GM18951 (cell line): ENCODE data around the gene CADM1.

Experiments used
- POLR2A ChIP-seq: IDR thresholded peaks from 4 replicates; pipeline ENCODE4 v1.6.1; 2011; ENCODE audit warnings: mild to moderate bottlenecking; ENCODE audit not compliant: insufficient read length, insufficient read depth; ENCODE audit errors: extremely low read depth
- in situ Hi-C: fragments of 300-500 bp; cut with MboI; formaldehyde crosslinking; loops from one replicate; pipeline ENCODE4 v1.12.0; 2022; ENCODE audit warnings: low sequenced_read_pairs, mixed read lengths, inconsistent platforms; ENCODE audit not compliant: unreplicated experiment

Gene CADM1

DNA sequence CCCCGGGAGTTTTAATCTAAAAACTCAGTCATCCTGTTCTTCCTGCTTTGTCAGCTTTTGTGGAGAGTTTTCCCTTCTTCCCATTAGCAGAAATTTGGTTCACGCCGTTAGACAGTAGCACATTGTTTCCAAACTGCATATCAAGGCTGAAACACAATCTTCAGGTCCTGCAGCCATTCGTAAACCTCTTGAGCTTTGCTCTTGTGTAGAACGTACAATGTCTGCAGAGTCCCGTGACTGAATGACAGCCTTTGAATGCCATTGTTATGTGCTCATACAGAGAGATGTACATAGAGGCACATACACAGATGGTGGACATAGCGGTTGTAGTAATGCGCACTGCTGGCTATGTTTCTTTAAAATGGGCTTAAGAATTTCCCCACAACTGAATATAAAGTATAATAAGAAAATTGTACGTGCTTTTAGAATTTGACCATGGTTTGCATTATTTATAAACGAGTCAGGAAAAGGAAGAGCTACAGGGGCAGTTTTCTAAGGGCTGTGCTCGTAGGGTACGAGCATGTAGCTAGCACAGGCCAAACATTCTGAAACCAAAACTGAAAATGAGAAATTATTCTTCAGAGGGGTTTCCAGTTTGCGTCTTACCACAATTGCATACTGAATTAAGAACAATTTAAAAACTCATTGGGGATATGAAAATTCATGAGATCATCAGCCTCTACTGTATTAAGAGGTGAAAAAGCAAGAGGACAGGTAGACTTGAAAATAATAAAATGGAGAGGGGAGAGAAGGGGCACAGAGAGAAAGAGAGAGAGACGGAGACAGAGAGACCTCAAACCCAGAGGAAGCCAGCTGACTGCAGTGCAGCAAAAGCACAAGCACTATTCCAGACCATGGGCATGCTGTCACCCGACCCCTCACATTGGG lies 310.1 kb downstream of the CADM1 start:
- no peak for TF ChIP-seq POLR2A
- in situ Hi-C loops: no loop called here

DNA sequence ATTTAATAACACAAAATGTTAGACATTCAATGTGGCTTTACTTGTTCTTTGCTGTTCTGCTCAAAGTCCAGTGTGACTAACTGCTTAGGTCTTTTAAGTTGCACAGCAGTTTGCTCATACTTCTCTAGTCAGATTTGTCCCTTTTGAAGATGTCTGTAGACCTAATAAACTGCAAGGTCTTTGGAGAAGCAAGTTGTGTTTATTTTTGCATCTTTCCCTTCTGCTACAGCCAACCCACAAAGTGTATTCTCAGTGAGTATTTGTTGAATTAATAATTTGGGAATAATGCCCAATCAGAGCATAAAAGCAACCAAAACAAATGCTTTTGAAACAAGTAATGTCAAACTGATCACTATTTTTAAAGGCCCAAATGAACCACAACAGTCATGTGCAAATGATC lies 312.5 kb downstream of the CADM1 start:
- TF ChIP-seq POLR2A: no peak
- in situ Hi-C loops: no loop called here

- no peak for TF ChIP-seq POLR2A
- in situ Hi-C loops: no loop called here
Observed at GRCh38 chr11:115190196-115190595, 314.0 kb downstream of the CADM1 start.

- no peak for TF ChIP-seq POLR2A
Observed at GRCh38 chr11:115188898-115189278, 315.3 kb downstream of the CADM1 start.

DNA sequence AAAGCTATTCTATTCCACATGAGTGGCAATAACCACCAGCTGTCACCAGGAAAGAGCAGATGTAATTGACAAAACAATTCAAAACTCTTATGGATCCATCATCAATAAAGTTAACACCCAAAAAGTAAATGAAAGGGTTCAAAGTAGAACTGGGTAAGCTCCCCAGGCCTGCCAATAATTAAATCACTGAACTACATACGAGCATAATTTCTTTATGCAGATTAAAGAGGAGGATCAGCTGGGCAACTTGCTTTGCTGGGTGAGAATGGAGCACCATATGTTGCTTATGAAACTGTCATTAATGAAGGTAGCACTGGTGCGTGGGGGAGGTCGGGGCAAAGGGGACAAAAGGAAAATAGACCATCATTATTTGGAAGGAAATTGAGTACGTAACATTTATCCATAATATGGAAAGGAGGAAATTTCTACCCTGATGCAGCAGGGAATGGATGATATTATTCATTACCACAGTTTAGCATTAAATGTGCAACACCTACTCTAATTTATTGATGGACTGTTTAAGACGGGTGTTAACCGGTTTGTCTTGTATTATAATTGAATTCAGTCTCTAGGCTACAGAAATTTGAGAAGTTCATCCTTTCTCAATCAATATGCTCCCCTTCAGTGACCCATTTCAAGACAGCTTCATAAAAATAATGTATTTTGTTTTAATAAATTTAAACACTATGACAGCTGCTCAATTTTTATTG lies 315.9 kb downstream of the CADM1 start:
- in situ Hi-C loops: no loop called here
- no peak for TF ChIP-seq POLR2A

More at GRCh38 chr11:115188898-115189278, 315.3 kb downstream of the CADM1 start:
- in situ Hi-C loops: no loop called here

DNA sequence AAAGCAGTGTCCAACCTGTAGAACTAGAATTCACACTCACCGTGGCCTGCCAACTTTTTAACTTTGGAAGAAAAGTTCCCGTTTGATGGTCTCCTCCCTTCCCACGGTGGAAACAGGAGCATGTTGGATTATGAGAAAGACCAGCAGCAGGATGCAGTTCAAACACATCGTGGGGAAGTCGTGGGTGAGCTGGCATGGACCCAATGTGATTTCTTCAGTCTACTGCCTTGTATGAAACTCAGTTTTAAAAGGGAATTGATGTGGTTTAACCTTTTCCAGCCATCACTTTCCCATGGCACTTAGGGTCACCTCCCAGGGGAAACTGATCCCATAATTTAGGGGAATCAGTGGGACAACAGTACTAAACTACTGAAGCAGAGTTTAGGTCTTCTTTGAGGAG lies 318.3 kb downstream of the CADM1 start:
- TF ChIP-seq POLR2A: no peak
- in situ Hi-C loops: no loop called here

DNA sequence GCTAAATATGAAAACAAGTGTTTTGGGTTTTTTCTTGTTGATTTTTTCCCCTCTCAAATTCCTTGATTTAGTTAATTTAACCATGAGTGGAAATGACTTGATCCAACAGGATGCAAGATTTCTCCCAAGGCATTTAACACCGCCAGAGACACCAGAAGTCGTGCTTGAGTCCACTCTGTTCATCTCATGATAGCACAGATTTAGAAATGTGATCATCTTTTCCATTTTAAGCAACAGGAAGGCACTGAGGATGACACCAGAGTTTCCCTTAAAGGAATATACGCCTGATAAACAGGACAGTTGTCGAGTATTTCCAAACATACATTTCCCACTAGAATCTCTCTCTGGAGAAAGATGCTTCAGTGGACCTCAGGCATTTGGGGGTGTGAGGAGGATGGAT lies 318.7 kb downstream of the CADM1 start:
- in situ Hi-C loops: no loop called here
- TF ChIP-seq POLR2A: no peak

DNA sequence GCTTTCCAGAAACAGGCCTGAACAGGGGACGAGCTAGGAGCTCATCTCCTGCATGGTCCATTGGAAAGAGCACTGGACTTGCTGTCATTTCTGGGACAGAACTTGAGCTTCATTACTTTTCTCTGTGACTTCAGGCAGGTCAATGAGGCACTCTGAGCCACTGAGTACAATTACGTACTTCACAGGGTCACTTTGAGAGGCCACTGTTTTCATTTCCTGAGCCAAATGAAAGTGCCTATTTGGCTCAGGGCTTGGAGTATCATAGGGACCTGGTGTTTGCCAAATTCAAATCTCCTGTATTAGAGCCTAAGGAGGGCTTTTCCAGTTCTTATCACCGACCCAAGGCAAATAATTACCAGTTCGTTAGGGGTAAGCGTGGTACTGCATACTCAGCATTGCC lies 319.3 kb downstream of the CADM1 start:
- in situ Hi-C loops: no loop called here

DNA sequence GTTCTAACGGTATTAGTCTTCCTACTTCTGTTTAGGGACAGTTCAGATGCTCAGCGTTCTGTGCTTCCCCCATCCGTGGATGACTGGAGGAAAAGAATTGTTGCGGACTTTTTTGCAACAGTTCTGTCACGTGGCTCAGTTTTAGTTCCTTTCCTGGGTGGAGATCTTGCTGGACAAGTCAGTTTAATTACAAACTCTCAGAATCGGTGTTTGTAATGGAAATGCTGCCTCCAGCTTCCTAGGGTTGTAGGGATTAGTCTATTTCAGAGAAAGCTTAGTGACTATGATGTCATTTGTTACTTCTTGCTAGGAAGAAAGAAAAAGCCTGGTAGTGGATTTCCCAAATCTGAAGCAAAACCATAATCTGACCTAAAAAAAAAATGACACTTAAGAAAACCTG lies 320.4 kb downstream of the CADM1 start:
- in situ Hi-C loops: no loop called here
- TF ChIP-seq POLR2A: no peak

More for the DNA sequence above, 319.3 kb downstream of the CADM1 start:
- TF ChIP-seq POLR2A: no peak

GRCh38 chr11:115183136-115183535 lies 321.1 kb downstream of the CADM1 start:
- no peak for TF ChIP-seq POLR2A
- in situ Hi-C loops: no loop called here

GRCh38 chr11:115182282-115182955 lies 321.8 kb downstream of the CADM1 start:
- in situ Hi-C loops: no loop called here
- no peak for TF ChIP-seq POLR2A

DNA sequence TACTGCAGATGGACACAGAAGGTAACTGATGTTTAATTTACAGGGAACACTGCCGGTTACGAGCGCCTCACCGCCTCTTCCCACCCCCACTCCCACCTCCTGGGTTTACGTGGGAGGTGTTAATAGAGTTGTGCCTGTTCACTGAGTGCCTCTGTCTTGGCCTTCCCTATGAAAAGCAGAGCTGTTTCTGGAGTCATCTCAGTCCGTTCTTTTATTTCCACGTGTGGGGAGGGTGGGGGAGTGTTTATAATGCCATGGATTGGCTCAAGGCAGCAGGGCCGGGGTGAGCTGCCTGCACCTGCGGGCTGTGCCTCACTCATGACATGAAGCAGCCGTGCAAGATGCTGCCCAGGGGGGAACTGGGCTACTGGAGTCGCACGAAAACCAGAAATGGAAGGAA lies 322.7 kb downstream of the CADM1 start:
- in situ Hi-C loops: no loop called here
- TF ChIP-seq POLR2A: no peak

DNA sequence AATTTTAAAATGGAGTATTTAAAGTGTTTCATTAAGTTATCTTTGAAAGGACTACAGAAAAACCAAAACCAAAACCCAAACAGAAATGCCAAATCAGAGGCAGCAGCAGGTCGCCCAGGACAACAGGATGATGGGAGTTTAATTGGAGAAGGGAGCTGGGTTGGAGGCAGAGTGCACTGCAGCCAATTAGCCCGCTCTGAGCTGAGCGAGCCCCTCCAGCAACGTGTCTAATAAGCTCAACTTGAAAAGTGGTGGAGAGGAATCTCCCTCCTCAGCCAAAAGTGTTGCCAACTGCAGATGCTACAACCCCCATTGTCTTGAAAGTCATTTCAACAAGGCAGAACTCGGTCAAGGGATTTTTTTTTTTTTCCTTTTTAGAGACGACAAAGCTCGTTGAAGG lies 323.9 kb downstream of the CADM1 start:
- in situ Hi-C loops: no loop called here
- TF ChIP-seq POLR2A: no peak
